Hepatocyte (in vitro differentiated cells): ENCODE results near the gene MFSD2A. TPM values are rescaled to one million over a fixed set of nuclear protein-coding genes. Genes with fewer than 3 reads are reported as not detected.
"Not testable (repeated sequence)": the region's sequence is repeated elsewhere in the genome, so short reads cannot be mapped to it uniquely, and the experiment has no call there.

Source experiments
- DNase-seq: peaks from one replicate; pipeline ENCODE4 v3.0.0-alpha.2; 2016; ENCODE audit warnings: low spot score
- H2AFZ ChIP-seq: fragments of 200-600 bp; sonication (generic); 2 replicates; pipeline ENCODE4 v1.6.0; 2016; ENCODE audit warnings: antibody characterized with exemption, mild to moderate bottlenecking
- H3K27ac ChIP-seq: fragments of 200-600 bp; sonication (generic); 2 replicates; pipeline ENCODE4 v1.5.1; 2016; ENCODE audit warnings: mild to moderate bottlenecking
- H3K27me3 ChIP-seq: fragments of 200-600 bp; sonication (generic); 2 replicates; pipeline ENCODE4 v1.6.1; 2016
- H3K36me3 ChIP-seq: fragments of 200-600 bp; sonication (generic); replicated peaks from 2 replicates; pipeline ENCODE4 v1.5.1; 2016; ENCODE audit warnings: low read depth; ENCODE audit not compliant: insufficient read depth
- H3K4me1 ChIP-seq: fragments of 200-600 bp; sonication (generic); 2 replicates; pipeline ENCODE4 v1.5.1; 2016; ENCODE audit warnings: mild to moderate bottlenecking, moderate library complexity; ENCODE audit not compliant: insufficient read depth
- H3K4me2 ChIP-seq: fragments of 200-600 bp; sonication (generic); 2 replicates; pipeline ENCODE4 v1.6.0; 2016
- H3K4me3 ChIP-seq: fragments of 200-600 bp; sonication (generic); 2 replicates; pipeline ENCODE4 v1.5.1; 2016; ENCODE audit warnings: mild to moderate bottlenecking
- H3K79me2 ChIP-seq: fragments of 200-600 bp; sonication (generic); 2 replicates; pipeline ENCODE4 v1.6.0; 2017; ENCODE audit warnings: mild to moderate bottlenecking
- H3K9me2 ChIP-seq: fragments of 200-600 bp; sonication (generic); replicated peaks from 2 replicates; pipeline ENCODE4 v1.6.0; 2017; ENCODE audit warnings: mild to moderate bottlenecking; ENCODE audit not compliant: insufficient read depth
- H3K9me3 ChIP-seq: fragments of 200-600 bp; sonication (generic); 2 replicates; pipeline ENCODE4 v1.5.1; 2016; ENCODE audit warnings: low read depth, mild to moderate bottlenecking
- H4K20me1 ChIP-seq: fragments of 200-600 bp; sonication (generic); 2 replicates; pipeline ENCODE4 v1.6.0; 2016; ENCODE audit warnings: mild to moderate bottlenecking; ENCODE audit not compliant: insufficient read depth, poor library complexity, severe bottlenecking
- EZH2 ChIP-seq: fragments of 200-600 bp; sonication (generic); IDR thresholded peaks from 2 replicates; pipeline ENCODE4 v1.6.1; 2016; ENCODE audit warnings: antibody characterized with exemption, mild to moderate bottlenecking, borderline replicate concordance
- EZH2phosphoT487 ChIP-seq: fragments of 200-600 bp; sonication (generic); IDR thresholded peaks from one replicate; pipeline ENCODE4 v1.6.1; 2018; ENCODE audit warnings: antibody characterized with exemption, mild to moderate bottlenecking, low read depth, moderate library complexity; ENCODE audit not compliant: unreplicated experiment, severe bottlenecking
- WGBS: methylation state at CpG from one replicate; pipeline ENCODE4 v1.1.6; 2016; ENCODE audit warnings: low lambda C conversion rate; ENCODE audit errors: missing lambda C conversion rate; 5-methylcytosine and 5-hydroxymethylcytosine counted together
- polyA plus RNA-seq: library from polyadenylated mRNA; unstranded; fragments of >200 nt; fragmentation: Nextera tagmentation; extraction: Ambion mirVana; gene quantifications from 2 replicates; pipeline ENCODE4 v1.2.1, GENCODE V29; 2016
- total RNA-seq: library from RNA; depleted of rRNA; stranded (reverse); fragments of >200 nt; gene quantifications from 2 replicates; pipeline ENCODE4 v1.2.3, GENCODE V29; 2014
- TF ChIP-seq, protein P1 (sequence below): fragments of 200-600 bp; sonication (generic); IDR thresholded peaks from 2 replicates; pipeline ENCODE4 v1.5.1; 2016; ENCODE audit warnings: antibody characterized with exemption, mild to moderate bottlenecking; ENCODE audit not compliant: poor library complexity

The MFSD2A gene
- total and polyA plus RNA-seq, 2 experiments from 2014 or later, result 4.8 to 9.8 TPM

GRCh38 chr1:39908534-39908933, 46.4 kb upstream of the MFSD2A start:
- TF ChIP-seq EZH2 (no peak), EZH2phosphoT487 (no peak)
- TF ChIP-seq, protein P1, sequence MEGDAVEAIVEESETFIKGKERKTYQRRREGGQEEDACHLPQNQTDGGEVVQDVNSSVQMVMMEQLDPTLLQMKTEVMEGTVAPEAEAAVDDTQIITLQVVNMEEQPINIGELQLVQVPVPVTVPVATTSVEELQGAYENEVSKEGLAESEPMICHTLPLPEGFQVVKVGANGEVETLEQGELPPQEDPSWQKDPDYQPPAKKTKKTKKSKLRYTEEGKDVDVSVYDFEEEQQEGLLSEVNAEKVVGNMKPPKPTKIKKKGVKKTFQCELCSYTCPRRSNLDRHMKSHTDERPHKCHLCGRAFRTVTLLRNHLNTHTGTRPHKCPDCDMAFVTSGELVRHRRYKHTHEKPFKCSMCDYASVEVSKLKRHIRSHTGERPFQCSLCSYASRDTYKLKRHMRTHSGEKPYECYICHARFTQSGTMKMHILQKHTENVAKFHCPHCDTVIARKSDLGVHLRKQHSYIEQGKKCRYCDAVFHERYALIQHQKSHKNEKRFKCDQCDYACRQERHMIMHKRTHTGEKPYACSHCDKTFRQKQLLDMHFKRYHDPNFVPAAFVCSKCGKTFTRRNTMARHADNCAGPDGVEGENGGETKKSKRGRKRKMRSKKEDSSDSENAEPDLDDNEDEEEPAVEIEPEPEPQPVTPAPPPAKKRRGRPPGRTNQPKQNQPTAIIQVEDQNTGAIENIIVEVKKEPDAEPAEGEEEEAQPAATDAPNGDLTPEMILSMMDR, result no peak
- Histone ChIP-seq H3K4me1 (no peaks in the 10 kb centered on the region), H3K27ac (no peak overlapping the region), H3K9me3 (no peaks in the 10 kb centered on the region), H3K4me3 (no peak overlapping the region), H3K79me2 (no peaks in the 10 kb centered on the region), H3K27me3 (peaks cover 3% of the 10 kb centered on the region), H2AFZ (no peak overlapping the region), H3K36me3 (no peaks in the 10 kb centered on the region), H3K9me2 (no peaks in the 10 kb centered on the region), H3K4me2 (no peak overlapping the region), H4K20me1 (no peaks in the 10 kb centered on the region)
- no peak for DNase-seq
- 98% methylated on average over 2 of the region's 2 CpGs for WGBS

DNA sequence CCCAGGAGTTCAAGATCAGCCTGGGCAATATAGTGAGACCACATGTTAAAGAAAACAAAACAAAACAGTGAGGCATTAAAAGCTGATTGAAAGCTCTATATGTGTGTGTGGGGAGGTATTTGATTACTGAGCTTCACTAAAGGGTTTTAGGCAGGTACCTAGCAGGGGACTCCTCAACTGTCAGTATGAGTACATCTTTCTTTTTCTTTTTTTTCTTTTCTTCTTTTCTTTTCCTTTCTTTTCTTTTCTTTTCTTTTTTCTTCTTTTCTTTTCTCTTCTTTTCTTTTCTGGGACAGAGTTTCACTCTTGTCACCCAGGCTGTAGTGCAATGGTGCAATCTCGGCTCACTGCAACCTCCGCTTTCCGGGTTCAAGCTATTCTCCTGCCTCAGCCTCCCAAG, 44.7 kb upstream of the MFSD2A start:
- H3K79me2 ChIP-seq, result no peaks in the 10 kb centered on the region
- no peak overlapping the region for H3K4me2 ChIP-seq
- no peak overlapping the region for H3K4me3 ChIP-seq
- no peak overlapping the region for H3K27ac ChIP-seq
- no peaks in the 10 kb centered on the region for H3K4me1 ChIP-seq
- no peaks in the 10 kb centered on the region for H3K9me2 ChIP-seq
- H2AFZ ChIP-seq, result no peak overlapping the region
- no peaks in the 10 kb centered on the region for H3K36me3 ChIP-seq
- no peaks in the 10 kb centered on the region for H3K9me3 ChIP-seq
- 95% methylated on average over 3 of the region's 3 CpGs for WGBS
- no peak for DNase-seq
- no peaks in the 10 kb centered on the region for H3K27me3 ChIP-seq
- TF ChIP-seq, protein P1, result no peak
- TF ChIP-seq EZH2, result no peak
- no peak for TF ChIP-seq EZH2phosphoT487
- no peaks in the 10 kb centered on the region for H4K20me1 ChIP-seq

- no CpG with 5 or more reads among the region's 30 CpGs for WGBS
- not testable (repeated sequence) for H4K20me1 ChIP-seq, H3K79me2 ChIP-seq, DNase-seq, H3K4me2 ChIP-seq, H2AFZ ChIP-seq, H3K4me3 ChIP-seq, H3K9me2 ChIP-seq, H3K4me1 ChIP-seq, H3K36me3 ChIP-seq, H3K27me3 ChIP-seq, H3K9me3 ChIP-seq, H3K27ac ChIP-seq
Observed at GRCh38 chr1:39913136-39913535, 41.8 kb upstream of the MFSD2A start.

DNA sequence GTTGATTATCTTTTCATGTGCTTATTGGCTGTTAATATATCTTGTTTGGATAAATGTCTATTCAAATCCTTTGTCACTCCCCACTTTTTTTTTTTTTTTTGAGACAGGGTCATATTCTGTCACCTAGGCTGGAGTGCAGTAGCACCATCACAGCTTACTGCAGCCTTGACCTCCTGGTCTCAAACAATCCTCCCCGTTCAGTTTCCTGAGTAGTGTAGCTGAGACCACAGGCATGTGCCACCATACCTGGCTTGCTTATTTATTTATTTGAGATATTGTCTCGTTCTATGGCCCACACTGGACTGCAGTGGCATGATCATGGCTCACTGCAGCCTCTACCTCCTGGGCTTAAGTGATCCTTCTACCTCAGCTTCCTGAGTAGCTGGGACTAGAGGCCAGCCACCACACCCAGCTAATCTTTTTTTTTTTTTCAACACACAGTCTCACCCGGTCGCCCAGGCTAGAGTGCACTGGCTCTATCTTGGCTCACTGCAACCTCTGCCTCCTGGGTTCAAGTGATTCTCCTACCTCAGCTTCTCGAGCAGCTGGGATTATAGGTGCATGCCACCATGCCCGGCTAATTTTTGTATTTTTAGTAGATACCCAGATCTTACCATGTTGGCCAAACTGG, 39.3 kb upstream of the MFSD2A start:
- TF ChIP-seq EZH2 (no peak), EZH2phosphoT487 (no peak)
- TF ChIP-seq, protein P1, result no peak
- no peak overlapping the region for H3K4me3 ChIP-seq
- H3K79me2 ChIP-seq, result no peaks in the 10 kb centered on the region
- H3K36me3 ChIP-seq, result no peaks in the 10 kb centered on the region
- WGBS, result 89% methylated on average over 6 of the region's 6 CpGs
- no peak overlapping the region for H3K4me2 ChIP-seq
- no peak for DNase-seq
- no peaks in the 10 kb centered on the region for H3K9me2 ChIP-seq
- no peaks in the 10 kb centered on the region for H4K20me1 ChIP-seq
- no peaks in the 10 kb centered on the region for H3K4me1 ChIP-seq
- no peaks in the 10 kb centered on the region for H3K27me3 ChIP-seq
- no peak overlapping the region for H2AFZ ChIP-seq
- no peak overlapping the region for H3K27ac ChIP-seq
- H3K9me3 ChIP-seq, result no peaks in the 10 kb centered on the region
